ENCODE measurements around the gene SCN5A.

The SCN5A gene

DNA sequence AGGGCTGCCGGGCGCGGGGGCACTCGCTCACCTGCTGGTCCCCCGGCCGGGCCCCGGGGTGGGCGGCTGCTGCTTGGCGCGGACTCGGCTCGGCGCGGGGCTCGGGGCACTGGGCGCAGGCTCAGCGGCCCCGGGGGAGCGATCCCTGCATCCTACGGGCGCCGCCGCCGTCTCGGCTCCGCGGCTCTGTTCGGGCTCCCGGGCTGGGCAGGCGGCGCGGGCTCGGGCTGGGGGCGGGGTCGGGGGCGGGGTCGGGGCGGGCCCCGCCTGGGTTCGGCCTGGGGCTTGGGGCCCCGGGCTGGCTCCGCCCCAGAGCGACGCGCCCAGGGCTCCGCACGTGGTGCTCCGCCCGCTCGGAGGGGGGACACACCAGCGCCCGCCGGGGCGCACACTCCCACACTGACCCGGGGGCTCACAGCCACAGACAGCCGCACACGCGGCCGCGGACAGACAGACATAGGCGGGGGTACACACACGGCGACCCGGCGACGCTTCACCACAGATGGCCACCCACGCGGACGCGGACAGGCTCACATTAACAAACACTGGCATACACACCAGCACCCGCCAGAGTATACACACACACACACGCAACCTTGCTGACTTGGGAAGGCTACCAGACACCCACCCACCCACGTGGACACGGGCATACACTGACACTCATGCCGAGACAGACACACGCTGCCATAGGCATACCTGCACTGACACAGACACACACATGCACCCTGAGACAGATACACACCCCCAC, at the start of gene SCN5A:
SCN5A (minus strand) TSS at position 188 of the 748 bp plus-strand sequence. CDS start 16,380 bp downstream, outside the sequence.
- no peak for DNase-seq (ENCODE audit: low read depth, low spot score)

DNA sequence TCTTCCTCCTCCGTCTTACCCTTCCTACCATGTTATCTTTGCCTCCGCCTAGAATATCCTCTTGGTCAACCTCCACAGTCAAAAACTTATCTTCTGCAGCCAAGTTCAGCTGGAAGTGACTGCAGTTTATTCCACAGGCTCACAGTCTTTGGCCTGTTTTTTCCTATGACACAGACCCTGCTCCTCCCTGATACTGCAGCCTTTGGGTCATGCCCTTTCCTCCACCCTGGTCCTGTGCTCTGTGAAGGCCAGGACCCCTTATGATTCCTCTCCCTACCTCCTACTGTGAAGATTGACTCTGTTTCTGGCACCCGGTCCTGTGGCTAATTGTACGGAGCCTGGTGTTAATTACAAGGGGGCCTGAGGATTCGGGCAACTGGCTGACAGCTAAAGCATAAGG, 49.3 kb upstream of the SCN5A start:
- no peak for DNase-seq (ENCODE audit: low read depth, low spot score)

DNA sequence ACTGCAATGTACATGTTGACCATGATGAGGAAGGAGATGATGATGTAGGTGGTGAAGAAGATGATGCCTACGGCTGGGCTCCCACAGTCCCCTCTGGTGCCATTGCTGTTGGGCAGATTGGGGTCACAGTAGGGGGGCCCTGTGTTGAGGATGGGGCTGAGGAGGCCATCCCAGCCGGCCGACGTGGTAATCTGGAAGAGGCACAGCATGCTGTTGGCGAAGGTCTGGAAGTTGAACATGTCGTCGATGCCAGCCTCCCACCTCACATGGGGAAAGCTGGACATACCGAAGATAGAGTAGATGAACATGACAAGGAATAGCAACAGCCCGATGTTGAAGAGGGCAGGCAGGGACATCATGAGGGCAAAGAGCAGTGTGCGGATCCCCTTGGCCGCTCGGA, 48.6 kb upstream of the SCN5A start:
- no peak for DNase-seq (ENCODE audit: low read depth, low spot score)

GRCh38 chr3:38696034-38696433, 46.5 kb upstream of the SCN5A start:
- no peak for DNase-seq (ENCODE audit: low read depth, low spot score)

DNA sequence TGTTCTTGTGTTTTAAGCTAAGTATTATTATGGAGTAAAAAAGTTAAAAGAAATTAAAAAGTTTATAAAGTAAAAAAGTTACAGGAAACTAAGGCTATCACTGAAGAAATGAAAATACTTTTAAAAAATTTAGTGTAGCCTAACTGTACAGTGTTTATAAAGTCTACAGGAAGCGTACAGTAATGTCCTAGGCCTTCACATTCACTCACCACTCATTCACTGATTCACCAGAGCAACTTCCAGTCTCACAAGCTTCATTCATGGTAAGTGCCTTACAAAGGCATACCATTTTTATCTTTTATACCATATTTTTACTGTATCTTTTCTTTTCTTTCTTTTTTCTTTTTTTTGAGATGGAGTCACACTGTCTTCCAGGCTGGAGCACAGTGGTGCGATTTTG, 40.7 kb upstream of the SCN5A start:
- no peak for DNase-seq (ENCODE audit: low read depth, low spot score)

DNA sequence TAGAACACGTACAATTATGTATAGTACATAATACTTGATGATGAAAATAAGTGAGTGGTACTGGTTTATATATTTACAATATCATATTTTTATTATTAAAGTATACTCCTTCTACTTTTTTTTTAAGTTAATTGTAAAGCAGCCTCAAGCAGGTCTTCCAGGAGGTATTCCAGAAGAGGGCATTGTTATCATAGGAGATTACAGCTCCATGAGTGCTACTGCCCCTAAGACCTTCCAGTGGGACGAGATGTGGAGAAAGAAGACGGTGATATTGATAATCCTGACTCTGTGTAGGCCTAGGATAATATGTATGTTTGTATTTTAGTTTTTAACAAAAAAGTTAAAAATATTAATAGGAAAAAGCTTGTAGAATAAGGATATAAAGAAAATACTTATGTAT, 40.3 kb upstream of the SCN5A start:
- DNase-seq (ENCODE audit: low read depth, low spot score), result no peak

DNA sequence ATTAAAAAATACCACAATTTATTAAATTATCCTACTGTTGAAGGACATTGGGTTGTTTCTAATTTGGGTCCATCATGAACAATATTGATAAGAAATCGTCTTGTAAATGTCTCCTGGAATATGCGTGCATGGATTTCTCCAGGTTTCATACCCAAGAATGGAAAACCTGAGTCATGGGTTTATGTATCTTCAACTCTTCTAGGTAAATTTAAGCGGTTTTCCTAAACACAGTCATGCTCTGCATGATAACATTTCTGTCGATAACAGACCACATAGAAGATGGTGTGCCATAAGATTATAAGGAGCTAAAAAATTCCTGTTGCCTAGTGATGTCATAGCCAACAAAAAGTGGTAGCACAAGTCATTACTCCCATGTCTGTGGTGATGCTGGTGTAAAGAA, 39.9 kb upstream of the SCN5A start:
- no peak for DNase-seq (ENCODE audit: low read depth, low spot score)

DNA sequence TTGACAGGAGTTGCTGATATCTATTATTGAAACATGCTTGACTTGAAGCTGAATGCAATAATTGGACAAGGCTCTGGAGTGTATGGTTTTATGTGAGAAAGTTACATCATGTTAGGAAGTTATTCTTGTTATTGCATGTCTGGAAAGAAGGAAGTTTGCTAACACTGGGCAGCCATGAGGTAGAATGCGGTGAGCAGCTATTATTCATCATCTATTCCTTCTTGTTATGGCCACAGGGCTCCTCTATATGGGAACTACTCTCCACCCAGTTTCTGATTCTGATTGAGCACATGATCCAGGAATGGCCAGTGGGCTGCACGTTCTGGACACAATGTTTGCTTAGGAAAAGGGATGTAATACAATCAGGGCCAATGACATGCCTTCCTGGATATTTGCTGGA, 37.8 kb upstream of the SCN5A start:
- DNase-seq (ENCODE audit: low read depth, low spot score), result no peak

GRCh38 chr3:38684546-38684945, 35.1 kb upstream of the SCN5A start:
- no peak for DNase-seq (ENCODE audit: low read depth, low spot score)

DNA sequence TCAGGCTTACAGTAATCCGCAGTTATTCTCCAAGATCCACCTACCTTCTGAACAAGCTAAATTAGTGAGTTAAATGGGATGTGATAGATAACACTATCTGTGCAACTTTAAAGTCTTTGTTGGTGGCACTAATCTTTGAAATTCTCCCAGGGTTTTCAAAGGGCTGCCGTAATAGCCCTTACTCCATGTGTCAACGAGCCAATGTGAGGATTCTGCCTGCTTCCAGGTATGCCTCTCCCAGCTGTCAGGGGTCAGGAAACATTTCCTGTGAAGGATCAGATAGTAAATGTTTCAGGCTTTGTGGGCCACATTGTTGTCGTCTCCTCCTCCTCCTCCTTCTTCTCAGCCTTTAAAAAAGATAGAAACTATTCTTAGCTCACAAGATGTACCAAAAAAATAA, 20.2 kb upstream of the SCN5A start:
- no peak for DNase-seq (ENCODE audit: low read depth, low spot score)

- DNase-seq (ENCODE audit: low read depth, low spot score), result no peak
These were observed 13.1 kb upstream of the SCN5A start for GRCh38 chr3:38662544-38662943.

DNA sequence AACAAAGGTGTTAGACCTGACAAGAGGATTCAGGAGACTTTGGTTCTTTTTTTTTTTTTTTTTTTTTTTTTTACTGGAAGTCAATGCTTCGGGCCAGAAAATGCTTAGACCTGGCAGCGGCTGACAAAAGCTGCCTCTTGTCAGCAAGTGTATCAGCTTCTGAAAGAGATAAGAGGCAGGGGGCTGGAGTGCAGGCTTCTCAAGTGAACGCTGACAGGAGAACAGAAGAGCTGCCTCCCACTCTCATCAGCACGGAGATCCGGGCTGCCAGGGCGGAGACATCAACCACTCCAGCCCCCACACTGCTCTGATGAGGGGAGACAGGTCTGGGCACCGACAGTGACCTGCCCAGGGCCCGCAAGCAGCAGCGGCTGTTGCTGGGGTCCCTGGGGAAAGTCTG, 9.4 kb upstream of the SCN5A start:
- no peak for DNase-seq (ENCODE audit: low read depth, low spot score)

DNA sequence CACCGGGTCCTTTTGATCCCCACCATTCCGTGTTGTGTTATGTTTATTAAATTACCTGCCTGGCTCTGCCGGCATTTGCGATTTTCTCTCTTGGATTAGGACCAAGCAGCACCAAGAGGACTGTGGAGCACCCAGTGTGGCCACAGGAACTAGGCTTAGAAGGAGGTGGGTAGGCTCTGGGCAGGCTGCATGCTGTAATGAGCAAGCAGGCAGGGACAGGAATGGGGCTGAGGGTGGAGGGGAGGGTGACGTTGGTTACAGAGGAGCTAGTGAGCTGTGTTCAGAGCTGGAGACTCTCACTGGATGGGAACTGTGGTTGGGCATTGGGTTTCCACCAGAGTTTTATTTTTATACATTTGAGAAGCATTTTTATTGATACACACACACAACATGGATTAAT, 7.9 kb upstream of the SCN5A start:
- no peak for DNase-seq (ENCODE audit: low read depth, low spot score)

DNA sequence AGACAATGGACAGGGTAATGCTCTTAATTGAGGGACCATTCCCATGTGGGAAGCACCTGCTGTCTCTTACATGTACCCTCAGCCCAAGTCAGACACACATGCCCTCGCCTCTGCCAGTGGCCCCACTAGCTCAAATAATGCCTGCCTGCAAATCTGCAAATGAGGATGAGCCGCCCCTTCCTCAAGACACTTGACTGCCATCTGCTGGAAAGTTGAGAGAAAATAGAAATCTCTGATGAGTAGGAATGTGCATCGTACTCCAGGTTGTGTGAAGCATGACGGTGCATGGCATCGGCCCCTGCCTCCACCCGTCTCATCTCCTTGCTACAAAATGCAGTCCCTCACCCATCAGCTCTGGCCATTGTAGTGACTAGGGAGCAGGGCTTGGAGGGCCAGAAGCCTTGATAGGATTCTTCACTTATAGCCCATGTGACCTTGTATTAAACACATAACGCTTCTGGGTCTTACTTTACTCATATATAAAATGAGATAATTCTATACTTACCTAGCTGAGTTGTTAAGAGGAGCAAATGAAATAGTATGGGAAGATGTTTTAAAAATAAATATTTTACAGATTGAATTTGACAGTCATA, 6.3 kb upstream of the SCN5A start:
- DNase-seq (ENCODE audit: low read depth, low spot score), result no peak

GRCh38 chr3:38653685-38654537, 4.4 kb upstream of the SCN5A start:
- DNase-seq (ENCODE audit: low read depth, low spot score), result no peak

DNA sequence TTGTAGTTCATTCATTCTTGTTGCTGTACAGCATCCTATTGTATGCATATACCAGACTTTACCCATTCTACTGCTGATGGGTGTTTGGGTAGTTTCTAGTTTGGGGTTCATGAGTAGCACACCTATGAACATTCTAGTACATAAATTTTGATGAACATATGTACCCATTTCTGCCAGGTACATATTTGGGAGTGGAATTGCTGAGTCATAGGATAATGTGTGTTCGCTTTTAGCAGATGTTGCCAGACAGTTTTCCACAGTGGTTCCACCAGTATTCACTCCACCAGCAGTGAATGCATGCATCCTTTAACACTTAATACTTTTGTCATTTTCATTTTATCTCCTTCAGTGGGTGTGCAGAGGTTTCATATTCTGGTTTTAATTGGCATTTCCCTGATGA, 3.4 kb upstream of the SCN5A start:
- no peak for DNase-seq (ENCODE audit: low read depth, low spot score)

- peak; percentile 17 for DNase-seq (ENCODE audit: low read depth, low spot score)
These were observed 1.8 kb upstream of the SCN5A start for GRCh38 chr3:38651153-38651789.

- DNase-seq (ENCODE audit: low read depth, low spot score), result no peak
These were observed 913 bp upstream of the SCN5A start for GRCh38 chr3:38650248-38650951.

GRCh38 chr3:38648659-38649499, 608 bp downstream of the SCN5A start:
- DNase-seq (ENCODE audit: low read depth, low spot score), result no peak

DNA sequence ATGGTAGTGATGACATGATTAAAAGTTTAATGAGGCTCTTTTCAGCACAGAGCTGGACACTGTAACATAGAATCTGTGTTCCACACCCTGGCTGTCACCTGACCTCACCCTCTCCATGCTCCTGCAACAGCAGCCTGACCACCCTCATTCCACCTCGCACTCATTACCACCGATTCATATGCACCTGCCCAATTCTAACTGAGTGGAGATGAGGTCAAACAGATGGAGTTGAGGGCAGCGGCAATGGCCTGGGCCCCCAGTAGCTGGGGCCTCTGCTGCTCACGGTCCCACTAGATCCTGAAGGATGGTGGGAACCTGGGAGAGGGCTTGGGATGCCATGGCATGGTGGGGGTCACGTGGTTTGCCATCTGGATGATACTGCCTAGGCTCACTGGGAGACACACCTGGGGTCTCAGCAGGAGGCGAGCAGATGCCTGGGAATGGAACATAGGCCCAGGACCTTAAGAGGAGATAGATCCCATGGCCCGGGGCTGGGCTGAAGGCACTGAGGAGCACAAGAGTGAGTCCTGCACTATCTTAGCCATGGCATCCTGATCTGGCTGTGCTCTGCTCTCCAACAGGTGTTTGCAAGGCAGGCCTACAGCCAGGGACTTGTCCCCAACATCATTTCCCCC, 1.3 kb downstream of the SCN5A start:
- DNase-seq (ENCODE audit: low read depth, low spot score), result no peak
